Stimulated activated CD4-positive, alpha-beta T cell treated with anti-CD3 and anti-CD28 coated beads, Interleukin-12 subunit alpha, Interleukin-12 subunit beta, amount 100 ng/mL, for 24 hours (primary cell): ENCODE results near the gene PTDSS2.
"Not testable (repeated sequence)": the region's sequence is repeated elsewhere in the genome, so short reads cannot be mapped to it uniquely, and the experiment has no call there.

Experiments used
- DNase-seq, 2 experiments: peaks; one replicate each; pipeline ENCODE4 v3.0.0-alpha.2; 2020; ENCODE audit warnings: low read depth in 2 of 2

The PTDSS2 gene

DNA sequence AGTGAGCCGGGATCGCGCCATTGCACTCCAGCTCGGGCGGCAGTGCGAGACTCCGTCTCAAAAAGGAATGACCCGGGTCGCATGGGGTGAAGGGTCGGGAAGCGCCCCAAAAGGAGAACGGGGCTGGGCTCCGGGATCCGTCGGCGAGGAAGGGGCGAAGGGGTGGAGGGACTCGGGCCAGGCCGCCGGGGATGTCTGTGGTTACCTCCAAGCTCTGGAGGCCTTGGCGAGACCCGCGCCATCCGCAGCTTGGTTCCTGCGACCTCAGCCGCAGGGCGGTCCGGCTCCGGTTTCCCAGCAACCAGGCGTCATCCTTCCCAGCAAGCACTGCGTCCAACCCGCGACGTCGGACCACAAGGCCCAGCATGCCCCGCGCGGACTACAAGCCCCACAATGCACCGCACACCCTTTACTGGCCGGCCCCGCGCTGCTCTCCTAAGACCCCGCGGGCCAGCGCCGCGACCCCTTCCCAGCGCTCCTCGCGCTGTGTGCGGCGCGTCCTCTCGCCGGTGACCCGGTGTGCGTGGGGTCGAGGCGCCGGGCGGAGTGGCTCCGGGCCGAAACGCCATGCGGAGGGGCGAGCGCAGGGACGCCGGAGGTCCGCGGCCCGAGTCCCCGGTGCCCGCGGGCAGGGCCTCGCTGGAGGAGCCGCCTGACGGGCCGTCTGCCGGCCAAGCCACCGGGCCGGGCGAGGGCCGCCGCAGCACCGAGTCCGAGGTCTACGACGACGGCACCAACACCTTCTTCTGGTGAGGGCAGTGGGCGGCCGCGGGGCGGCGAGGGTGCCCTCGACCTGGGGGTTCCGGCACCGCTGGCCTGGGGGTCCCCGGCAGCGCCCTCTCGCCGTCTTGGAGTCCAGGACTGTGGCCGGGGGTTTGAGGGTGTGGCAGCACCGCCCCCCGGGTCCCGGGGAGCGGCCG is at the start of gene PTDSS2:
TSS of gene PTDSS2 (plus strand) at position 391 of the 920 bp plus-strand sequence. CDS start at position 568, 177 bp downstream.
- peak; percentile 87 to 95 for DNase-seq

DNA sequence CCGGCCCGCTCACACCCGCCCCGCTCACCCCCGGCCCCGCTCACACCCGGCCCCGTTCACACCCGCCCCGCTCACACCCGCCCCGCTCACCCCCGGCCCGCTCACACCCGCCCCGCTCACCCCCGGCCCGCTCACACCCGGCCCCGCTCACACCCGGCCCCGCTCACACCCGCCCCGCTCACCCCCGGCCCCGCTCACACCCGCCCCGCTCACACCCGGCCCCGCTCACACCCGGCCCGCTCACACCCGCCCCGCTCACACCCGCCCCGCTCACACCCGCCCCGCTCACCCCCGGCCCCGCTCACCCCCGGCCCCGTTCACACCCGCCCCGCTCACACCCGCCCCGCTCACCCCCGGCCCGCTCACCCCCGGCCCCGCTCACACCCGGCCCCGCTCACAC is 48.9 kb upstream of the PTDSS2 start:
- DNase-seq = not testable (repeated sequence)

DNA sequence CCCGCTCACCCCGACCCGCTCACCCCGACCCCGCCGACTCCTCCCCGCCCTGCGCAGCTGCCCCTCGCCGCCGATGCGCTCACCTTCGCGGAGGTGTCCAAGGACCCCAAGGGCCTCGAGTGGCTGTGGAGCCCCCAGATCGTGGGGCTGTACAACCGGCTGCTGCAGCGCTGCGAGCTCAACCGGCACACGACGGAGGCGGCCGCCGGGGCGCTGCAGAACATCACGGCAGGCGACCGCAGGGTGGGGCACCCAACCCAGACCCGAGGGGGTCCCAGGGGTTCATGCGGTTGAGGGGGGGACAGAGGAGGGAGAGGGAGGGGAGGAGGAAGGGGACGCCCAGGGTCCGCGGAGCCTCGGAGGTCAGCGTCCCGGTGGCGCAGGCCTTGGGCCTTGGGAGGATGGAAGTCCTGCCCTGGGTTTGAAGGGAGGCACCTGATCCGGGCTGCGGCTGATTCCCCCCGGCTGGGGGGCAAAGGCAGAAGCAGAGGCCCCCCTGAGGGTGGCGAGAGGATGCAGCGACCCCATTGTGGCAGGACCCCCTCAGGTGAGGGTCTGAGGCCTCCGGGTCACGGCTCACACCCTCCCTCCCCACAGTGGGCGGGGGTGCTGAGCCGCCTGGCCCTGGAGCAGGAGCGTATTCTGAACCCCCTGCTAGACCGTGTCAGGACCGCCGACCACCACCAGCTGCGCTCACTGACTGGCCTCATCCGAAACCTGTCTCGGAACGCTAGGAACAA is 46.9 kb upstream of the PTDSS2 start:
- no peak for DNase-seq

DNA sequence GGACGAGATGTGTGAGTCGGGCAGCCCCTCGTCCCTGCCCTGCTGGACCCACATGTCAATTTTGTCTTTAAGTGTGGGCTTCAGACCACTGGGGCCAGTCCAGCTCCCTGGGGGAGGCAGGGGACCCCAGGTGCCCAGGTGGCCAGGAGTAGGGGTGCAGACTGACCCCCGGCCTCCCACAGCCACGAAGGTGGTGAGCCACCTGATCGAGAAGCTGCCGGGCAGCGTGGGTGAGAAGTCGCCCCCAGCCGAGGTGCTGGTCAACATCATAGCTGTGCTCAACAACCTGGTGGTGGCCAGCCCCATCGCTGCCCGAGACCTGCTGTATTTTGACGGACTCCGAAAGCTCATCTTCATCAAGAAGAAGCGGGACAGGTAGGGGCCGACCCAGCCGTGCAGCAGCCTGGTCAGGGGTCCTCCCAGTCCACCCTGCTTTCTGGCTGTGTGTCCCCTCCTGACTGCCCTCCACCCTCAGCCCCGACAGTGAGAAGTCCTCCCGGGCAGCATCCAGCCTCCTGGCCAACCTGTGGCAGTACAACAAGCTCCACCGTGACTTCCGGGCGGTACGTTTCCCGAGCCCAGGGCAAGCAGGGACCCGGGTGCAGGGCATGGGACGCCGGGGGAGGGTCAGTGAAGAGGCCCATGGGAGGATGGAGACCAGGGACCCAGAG is 46.2 kb upstream of the PTDSS2 start:
- DNase-seq = no peak

DNA sequence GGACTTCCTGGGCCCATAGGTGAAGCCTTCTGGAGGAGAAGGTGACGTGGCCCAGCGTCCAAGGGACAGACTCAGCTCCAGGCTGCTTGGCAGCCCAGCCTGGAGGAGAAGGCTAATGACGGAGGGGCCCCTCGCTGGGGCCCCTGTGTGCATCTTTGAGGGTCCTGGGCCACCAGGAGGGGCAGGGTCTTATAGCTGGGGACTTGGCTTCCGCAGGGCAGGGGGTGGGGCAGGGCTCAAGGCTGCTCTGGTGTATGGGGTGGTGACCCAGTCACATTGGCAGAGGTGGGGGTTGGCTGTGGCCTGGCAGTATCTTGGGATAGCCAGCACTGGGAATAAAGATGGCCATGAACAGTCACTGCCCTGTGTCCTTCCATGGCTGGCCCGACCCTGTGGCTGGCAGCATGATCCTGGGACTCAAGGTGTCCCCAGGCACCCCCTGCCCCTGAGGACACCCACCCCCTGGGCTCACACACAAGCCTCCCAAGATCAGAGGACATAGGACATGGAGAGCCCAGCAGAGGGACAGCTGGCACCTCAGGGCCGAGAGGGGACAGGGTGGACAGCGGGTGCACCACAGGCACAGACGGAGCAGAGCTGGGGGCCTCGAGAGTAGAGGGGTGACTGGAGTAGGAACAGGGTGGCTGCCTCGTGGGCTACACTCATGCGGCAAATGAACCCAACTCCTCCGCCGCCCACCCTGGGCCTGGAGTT is 45.4 kb upstream of the PTDSS2 start:
- DNase-seq = no peak

DNA sequence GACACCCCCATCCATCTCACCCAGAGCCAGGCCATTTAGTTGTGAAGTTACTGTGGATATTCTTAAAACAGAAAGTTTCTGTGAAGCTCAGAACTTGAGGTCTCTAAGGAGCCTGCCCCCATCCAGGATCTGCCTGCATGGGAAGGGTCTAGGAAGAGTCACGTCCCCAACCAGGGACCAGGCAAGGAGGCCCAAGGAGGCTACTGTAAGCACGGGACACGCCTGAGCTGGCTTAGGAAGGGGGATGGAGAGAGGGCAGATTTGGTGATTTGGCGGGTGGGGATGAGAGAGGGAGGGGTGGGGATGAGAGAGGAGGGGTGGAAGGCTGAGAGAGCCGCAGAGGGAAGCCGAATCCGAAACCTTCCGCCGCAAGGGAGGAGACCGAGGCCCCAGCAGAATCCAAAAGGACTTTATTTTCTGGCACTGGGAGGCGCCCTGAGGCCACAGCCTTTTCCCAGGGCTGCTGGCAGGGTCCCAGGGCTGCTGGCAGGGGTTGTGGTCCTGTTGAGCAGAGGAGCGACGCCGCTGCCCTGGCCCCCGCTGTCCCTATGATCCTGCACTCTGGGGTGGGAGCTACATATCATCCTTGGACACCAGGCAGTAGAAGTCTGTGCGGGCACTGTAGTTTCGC is 44.6 kb upstream of the PTDSS2 start:
- DNase-seq = no peak

DNA sequence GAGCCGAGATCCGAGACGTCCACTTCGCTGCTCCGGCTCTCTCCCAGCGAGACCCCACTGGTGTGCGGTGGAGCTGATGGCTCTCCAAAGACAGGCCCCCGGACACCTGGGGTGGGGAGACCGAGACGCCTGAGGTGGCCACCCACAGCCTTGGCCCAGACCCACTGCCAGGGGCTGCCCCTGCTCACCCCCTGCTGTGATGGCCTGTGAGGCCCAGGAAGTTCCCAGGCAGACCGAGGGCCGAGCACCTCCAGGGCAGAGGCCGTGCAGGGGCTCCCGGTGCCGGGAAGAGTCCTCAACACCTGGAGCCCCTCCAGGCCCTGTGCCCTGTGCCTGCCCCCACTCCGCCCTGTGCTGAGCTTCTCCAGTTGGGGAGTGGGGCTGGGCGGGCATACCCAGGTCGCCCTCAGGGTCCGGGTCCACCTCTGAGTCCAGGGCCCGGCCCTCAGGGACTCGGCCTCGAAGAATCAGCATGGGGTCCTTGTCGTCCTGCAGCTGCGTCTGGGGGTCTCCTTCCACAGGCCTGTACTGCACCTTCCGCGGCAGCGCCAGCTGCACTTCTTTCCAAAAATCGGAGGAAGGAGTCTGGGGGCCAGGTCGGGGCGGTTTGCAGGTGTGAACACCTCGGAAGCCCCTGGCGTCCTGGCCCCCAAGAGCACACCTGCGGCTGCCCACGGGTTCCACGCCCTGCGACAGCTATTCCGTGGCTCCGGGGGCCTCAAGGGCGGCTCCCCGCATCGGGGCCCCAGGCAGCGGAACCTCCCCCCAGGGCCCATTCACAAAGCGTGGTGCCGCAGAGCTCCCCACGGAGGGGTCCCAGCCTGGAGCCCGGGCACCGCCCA is 43.9 kb upstream of the PTDSS2 start:
- no peak for DNase-seq

DNA sequence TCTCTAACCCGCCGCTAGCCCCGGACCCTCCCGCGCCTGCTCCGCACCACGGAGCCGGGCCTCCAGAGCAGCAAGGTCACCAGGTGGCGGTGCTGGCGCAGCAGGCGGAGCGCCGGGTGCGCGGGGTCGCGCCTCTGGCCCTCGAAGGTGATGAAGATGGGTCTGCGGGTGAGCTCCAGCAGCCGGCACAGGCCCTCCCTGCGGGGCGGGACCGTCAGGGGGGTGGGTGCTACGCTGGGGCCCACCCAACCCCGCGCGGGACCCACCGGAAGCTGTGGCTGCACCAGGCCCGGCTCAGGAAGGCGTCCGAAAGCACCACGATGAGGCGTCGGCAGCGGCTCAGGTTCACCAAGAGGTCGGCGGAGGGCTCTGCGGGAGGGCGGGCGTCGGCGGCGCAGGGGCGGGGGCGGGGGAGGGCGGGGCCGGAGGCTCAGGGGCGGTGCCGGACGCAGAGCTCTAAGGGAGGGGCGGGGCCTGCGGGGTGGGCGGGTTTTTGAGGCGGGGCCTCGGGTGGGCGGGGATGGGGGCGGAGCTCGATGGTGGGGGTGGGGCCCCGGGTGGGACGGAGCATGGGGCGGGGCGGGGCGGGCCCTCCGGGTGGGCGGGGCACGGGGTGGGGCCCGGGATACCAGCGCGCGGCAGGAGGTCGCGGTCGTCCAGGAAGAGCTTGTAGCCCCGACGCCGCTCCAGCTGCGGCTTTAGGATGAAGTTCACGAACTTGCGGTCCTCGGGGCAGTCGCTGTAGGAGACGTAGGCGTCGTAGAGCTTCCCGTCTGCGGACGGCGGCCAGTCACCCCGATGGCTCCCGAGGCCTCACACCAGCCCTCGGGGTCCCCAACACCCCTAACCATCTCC is 43.1 kb upstream of the PTDSS2 start:
- DNase-seq = peak; percentile 76 to 78

DNA sequence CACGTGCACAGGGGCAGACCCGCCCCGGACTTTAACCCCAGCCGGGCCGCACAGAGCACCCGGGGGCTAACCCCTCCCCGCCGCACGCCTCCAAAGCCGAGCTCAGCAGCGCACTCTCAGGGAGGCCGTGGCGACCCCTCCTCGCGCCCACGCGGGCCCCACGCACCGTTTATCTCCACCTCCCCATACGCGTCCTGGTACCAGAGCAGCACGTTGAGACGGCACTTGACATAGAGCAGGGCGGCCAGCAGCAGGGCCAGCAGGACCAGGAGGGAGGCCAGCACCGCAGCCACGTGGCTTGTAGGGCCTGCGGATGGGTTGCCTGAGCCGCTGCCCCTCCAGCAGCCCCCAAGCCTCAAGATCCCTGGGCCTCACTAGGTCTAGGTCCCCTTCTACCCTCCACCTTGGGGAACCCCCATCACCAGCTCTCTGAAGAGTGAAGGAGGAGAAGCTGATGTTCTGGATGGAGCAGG is 42.4 kb upstream of the PTDSS2 start:
- no peak for DNase-seq

DNA sequence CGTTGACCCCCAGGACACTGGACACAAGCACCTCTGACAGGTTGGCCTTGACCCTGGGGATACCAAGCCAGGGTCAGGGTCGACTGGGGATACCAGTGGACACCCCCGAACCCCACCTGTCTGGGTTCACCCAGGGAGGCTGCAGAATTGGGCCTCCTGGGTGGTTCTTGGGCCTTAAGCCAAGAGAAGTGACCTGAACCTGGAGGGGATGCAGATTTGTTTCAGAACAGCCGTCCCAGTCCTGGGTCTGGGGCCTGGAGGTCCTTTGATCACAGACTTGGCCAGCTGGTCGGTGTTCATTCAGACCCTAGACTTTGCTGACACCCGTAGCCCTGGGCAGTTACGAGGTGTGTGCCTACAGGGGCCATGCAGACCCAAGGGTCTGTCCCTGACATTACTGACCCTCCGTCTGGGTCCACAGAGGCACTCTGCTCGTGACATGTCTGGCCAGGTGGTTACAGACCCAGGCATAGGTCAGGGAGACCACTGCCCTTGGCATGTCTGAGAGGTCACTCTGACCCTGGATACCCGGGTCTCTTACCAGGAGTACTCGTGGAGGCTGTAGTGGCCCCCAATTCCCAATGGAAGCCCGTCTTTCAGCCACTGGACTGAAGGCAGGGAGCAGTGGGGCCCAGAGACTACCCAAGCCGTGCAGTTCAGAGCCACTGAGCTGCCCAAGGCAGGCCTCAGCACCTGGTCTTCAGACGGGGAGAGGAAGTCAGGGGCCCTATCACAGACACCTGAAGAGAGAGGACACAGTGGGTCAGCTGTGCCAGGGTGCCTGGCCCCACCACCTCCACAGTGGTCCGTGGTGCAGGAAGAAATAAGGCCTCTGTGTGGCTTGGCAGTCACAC is 41.7 kb upstream of the PTDSS2 start:
- DNase-seq = no peak

DNA sequence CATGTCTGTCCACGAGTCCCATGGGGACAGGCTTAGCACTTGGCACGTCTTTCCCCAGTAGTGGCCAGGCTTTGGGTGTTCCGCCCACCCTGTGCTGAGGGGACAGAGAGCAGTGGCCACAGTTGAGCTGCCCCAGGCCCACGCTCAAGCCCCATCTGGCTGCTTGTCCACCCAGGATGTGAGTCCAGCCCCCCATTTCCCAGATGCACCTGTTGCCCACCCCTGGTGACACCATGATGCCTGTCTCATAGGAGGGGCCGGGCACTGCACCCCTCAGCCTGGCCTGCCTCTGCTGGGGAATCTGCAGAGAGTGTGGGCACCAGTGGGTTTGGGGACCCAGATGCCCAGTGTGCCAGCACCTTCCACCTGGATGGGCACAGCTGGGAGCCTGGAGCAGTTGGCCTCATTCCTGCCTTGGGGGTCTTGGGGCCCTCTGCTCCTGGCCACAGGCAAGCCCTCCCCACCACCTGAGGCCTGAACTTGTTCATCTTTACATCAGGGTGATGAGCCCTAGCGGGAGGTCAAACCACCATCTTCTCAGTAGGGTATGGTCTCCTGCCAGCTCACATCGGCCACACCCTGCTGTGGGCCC is 41.0 kb upstream of the PTDSS2 start:
- DNase-seq = no peak

DNA sequence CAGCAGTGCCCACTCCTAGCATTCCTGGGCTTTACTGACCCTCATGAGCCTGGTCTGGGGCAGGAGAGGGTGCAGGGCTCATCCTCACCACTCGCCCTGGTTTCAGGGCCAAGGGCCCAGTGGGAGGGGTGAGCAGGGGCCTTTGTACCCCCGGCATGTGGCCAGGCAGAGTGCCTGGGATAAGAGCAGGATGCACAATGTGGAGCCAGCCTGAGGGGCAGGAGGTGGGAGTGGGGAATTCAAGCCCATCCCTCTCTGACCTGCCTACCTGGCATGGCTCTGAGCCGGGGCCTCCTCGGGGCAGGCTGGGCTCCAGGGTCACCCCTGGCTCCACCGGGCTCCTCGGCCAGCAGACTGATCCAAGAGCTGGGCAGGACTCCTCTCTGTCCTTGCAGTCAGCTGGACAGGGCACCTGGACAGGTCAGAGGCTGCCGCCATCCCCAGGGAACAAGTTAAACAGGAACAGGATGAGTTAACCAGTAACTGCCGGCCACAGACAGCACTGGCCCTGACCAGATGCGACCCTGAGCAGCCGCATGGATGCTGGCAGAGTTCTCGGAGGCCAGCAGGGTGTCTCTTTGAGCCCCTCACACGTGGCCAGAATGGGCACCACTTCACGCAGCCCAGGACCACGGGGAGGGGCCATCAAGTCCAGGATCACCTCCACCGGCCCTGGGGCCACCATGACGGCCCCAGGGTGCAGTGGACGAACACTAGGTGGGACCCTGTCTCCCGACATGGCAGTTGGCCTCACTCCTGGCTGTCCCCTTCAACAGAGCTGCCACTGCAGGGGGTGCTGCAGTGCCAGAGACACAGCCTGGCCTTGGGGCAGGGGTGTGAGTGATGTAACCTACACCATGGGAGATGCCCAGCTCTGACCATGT is 40.2 kb upstream of the PTDSS2 start:
- DNase-seq = no peak

DNA sequence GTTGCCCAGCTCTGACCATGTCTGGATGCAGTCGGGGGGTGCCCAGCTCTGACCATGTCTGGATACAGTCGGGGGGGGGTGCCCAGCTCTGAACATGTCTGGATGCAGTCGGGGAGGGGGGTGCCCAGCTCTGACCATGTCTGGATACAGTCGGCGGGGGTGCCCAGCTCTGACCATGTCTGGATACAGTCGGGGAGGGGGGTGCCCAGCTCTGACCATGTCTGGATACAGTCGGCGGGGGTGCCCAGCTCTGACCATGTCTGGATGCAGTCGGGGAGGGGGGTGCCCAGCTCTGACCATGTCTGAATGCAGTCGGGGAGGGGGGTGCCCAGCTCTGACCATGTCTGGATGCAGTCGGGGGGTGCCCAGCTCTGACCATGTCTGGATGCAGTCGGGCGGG is 39.4 kb upstream of the PTDSS2 start:
- DNase-seq = not testable (repeated sequence)

DNA sequence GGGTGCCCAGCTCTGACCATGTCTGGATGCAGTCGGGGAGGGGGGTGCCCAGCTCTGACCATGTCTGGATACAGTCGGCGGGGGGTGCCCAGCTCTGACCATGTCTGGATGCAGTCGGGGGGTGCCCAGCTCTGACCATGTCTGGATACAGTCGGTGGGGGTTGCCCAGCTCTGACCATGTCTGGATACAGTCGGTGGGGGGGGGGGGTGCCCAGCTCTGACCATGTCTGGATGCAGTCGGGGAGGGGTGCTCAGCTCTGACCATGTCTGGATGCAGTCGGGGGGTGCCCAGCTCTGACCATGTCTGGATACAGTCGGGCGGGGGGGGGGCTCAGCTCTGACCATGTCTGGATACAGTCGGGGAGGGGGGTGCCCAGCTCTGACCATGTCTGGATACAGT is 38.6 kb upstream of the PTDSS2 start:
- DNase-seq = not testable (repeated sequence)

DNA sequence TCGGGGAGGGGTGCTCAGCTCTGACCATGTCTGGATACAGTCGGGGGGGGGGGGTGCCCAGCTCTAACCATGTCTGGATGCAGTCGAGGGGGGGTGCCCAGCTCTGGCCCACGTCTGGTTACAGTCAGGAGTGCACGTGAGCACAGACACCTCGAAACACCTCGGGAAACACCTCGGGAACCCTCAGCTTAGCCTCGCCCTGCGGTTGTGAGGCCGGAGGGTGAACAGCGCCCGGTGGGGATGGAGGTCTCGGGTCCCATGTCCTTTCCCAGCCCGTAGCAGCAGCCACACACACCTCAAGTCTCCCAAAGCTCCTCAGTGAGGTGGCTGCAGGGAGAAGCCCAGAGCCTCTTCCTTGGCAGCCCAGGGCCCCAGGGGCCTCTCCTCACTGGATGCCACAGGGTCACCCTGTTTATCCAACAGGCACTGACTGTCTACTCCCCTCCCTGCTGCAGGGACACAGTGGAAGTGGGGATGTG is 37.4 kb upstream of the PTDSS2 start:
- no peak for DNase-seq
